Brain pericyte (primary cell): Measurements from ENCODE around the gene BRME1.
A peak's percentile ranks its signal among the peaks of the same experiment; 100 is the strongest.

Experiments used
- DNase-seq: peaks from one replicate; pipeline ENCODE4 v3.0.0-alpha.2; 2012; ENCODE audit warnings: low read depth, low spot score

The BRME1 gene

DNA sequence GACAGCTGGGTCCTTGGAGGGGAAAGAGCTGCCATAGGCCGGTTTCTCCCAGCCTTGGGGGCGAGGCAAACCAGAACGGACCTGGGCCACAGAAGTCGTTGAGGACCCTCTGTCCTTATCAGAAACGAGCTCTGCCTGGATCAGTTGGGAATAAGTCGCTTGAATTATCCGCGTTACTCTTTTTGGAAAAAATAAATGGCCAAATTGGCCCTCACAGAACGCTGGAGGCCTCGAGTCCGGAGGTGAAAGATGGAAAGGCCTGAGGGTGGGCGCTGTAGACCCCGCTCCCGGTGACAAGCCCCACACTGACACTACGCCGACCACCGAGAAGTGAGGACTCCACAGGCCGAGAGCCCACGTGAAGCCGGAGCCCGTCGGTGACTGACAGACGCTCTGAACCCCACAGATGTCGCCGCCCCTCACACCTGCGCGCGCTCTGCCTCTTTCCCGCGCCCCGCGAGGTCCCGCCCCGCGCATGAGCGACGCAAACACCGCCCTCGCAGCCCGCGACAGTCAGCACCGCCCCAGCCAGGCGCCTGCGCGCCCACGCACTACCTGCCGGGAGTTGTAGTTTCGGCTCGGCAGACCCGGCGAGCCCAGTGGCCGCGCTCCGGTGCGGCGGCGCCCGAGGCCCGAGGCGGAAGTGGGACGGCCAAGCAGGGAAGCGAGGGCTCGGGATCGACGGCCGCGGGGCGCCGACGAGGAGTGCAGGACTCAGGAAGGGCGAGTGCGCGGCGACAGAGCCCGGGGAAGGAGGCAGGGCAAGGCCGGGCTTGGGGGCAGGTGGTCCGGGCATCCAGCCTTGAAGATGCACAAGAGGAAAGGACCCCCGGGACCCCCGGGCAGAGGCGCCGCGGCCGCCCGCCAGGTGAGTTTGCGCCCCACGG lies at the start of gene BRME1, which contains the start of gene CC2D1A:
Gene BRME1 (minus strand): TSS at position 484 of the 887 bp plus-strand sequence. CDS start 1,225 bp downstream, outside the sequence.
Gene CC2D1A (plus strand): TSS at position 568 of the 887 bp plus-strand sequence. CDS start 241 bp downstream, at position 809.
- DNase-seq, result no peak

- no peak for DNase-seq
Observed at GRCh38 chr19:13954185-13954584, 48.3 kb upstream of the BRME1 start.

GRCh38 chr19:13952931-13953531 lies 47.1 kb upstream of the BRME1 start:
- DNase-seq, result no peak

DNA sequence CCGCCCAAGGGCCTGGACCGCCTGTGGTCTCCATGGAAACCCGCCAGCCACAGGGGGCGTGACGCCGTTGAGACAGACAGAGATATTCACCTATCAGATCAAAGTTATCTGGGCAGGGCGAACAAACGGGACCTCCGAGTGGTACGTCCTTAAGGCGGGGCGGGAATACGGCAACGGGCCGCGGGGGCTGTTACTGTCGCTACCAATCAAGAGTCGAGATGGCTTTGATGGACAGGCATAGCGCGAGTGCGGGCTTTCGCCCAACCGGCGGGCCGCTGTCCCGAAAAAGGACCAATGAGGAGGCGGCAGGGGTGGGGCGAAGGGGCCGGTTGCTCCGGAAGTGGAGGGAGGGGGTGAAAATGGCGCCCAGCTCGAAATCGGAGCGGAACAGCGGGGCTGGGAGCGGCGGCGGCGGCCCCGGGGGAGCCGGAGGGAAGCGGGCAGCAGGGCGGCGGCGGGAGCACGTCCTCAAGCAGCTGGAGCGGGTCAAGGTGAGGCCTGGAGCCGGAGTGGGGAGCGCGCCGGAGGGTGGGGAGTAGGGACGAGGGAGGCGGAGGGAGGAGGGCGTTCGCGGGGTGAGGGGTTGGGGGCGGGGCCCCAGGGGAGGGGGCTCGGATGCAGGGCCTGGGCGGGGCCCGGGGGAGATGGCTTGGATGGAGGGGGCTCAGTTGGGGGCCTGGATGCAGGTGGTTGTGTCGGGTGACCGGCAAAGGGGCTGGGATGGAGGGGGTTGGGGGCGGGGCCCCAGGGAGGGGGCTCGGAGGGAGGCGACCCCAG lies 46.4 kb upstream of the BRME1 start, which contains the start of gene DCAF15:
Gene DCAF15 (plus strand): TSS at position 356 of the 777 bp plus-strand sequence. CDS start 4 bp downstream, at position 360.
- DNase-seq, result peak; percentile 99

DNA sequence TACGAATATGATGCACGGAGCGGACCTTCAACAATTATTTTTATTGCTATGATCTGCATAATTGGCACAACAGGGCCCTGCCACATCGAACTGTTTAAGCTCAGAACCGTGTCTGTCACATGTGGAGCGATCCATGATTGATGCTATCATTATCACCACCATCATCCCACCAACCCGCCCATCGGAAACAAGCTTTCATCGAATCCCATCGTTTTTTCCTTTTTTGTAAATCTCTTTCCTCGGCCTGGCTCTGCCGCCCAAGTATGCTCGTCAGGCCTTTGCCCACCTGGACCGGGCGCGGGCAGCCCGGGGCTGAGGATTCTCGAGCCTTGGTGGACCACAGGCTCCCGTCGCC lies 45.9 kb upstream of the BRME1 start:
- DNase-seq, result no peak

DNA sequence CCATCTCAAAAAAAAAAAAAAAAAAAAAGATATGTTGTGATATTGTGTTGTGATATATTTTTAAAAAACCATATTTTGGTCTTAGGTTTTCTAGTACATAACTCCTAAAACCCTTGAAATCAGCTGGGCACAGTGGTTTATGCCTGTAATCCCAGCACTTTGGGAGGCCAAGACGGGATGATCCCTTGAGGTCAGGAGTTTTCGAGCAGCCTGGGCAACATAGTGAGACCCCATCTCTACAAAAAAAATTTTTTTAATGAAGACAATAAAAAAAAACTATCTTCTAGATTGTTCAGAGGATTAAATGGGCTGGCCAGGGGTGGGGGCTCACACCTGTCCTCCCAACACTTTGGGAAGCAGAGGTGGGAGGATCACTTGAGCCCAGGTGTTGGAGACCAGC lies 45.1 kb upstream of the BRME1 start:
- DNase-seq, result no peak

GRCh38 chr19:13946414-13946813 lies 40.5 kb upstream of the BRME1 start:
- no peak for DNase-seq

DNA sequence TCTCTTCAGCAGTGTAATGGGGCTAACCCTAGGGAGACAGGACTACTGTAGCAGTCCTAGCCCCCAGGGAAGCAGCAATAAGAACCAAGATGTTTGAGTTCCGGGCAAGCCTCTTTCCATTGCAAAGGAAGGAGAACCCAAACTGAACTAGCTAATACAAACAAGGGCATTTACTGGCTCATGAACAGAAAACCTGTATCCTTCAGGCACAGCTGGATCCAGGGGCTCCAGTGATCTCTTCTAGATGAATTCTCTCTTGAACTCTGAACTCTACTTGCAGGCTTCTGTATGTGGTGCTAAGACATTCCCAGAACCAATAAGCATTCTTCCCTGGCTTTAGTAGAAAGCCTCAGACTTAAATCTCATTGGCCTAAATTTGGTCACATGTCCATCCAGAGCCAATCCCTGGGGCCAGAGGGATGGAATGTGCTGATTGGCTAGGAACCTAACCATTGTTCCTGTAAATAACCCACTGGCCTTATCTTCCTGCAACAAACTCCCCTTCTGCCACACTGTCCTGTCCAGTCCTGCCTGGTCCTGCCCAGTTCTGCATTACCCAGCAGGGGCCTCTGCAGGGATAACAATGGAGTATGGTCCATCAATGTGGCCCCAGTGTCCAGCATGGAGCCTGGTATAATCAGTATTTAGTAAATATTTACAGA lies 36.2 kb upstream of the BRME1 start:
- no peak for DNase-seq

DNA sequence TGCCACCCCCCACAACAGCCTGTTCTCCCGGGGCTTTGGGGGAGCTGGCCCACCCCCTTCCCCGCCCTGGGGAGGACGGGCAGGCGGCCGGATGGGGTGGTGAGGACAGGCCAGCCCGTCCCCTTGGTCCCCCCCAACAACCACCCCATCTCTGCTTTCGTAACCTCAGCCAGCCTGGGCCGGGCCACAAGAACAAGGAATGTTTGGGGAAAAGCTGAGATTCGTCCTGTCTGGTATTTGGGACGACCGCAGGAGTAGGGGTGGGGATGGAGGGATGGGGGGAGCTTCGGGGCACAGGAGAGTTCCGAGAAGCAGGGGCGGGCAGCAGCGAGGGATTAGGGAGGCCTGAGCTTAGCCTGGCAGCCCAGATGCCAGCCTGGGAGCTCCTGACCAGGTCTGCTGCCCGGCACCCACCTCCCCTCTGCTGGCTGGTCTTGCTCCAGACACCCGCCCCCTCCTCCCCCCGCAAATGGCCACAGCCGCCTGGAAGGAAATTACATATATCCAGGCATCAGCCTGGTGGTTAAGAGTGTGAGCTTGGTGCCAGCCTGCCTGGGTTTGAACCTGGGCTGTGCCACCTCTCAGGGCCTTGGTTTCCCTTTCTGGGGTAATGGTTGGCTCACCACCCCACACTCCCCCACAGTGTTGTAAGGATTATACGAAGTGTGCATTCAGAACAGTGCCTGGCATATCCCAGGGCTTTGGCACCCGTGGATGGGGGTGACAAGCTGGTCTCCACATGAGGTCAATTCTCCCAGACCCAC lies 32.6 kb upstream of the BRME1 start, which contains the start of gene PODNL1:
Gene PODNL1 (minus strand): TSS at position 117 of the 764 bp plus-strand sequence. CDS start 236 bp downstream, outside the sequence.
- no peak for DNase-seq

GRCh38 chr19:13937479-13938300 lies 31.8 kb upstream of the BRME1 start:
- DNase-seq, result no peak

DNA sequence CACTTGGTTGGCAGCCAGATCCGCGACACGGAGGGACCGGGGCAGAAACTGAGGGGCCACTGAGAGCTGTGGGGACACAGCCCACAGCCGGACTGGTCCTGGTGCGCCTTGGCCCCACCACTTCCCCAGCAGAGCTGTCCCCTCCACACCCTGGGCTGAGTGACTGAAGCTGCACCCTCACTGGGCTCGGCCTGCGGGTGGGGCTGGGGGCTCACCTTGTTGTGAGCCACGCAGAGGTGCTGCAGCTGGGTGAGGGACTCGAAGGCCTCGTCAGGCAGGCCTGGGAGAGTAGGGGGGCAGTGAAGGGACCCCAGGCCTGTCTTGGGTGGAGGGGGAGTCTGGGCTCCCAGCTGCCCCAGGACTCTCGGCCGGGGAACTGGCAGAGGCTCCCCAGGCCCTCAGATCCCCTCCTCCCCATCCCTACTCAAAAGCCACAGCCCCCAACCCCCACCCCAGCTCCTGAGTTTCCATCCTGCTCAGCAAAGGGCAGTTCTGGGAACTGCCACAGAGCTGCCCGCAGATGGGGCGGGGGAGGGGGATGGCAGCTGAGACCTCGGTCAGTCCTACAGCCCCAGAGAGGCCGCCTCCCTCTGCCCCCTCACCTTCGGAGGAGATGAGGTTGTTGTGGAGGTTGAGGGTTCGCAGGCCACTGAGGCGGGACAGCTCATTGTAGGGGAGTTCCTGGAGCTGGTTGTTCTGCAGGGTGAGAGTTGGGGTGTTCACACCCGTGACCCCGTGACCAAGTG lies 30.0 kb upstream of the BRME1 start:
- DNase-seq, result no peak

- DNase-seq, result no peak
Observed at GRCh38 chr19:13934785-13935109, 28.8 kb upstream of the BRME1 start.

- no peak for DNase-seq
Observed at GRCh38 chr19:13932911-13933393, 27.0 kb upstream of the BRME1 start.

GRCh38 chr19:13932149-13932637 lies 26.3 kb upstream of the BRME1 start:
- no peak for DNase-seq

- no peak for DNase-seq
Observed at GRCh38 chr19:13931391-13932148, 25.7 kb upstream of the BRME1 start.

GRCh38 chr19:13930402-13930801 lies 24.5 kb upstream of the BRME1 start:
- DNase-seq, result no peak

GRCh38 chr19:13929956-13930355 lies 24.0 kb upstream of the BRME1 start:
- no peak for DNase-seq

DNA sequence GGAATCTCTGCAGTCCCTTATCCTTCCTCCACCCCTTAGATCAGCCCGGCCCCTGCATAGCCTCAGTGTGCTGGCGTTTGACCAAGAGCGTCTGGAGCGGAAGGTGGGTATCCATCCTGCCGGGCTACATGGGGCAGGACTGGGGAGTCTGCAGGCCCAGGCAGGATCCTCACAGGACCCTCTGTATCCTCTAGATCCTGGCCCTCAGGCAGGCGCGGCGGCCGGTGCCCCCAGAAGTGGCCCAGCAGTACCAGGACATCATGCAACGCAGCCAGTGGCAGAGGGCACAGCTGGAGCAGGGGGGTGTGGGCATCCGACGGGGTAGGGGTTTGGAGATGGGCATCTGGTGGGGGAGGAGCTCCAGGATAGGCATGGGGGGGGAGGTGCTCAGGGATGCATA lies 23.4 kb upstream of the BRME1 start:
- DNase-seq, result no peak
